CD14-positive monocyte (primary cell): ENCODE measurements around the gene TRAF1. TPM values are rescaled to one million over a fixed set of nuclear protein-coding genes. Genes with fewer than 3 reads are reported as not detected.

Experiments
- DNase-seq, 3 donors: peaks; one replicate each; pipeline ENCODE4 v3.0.0-alpha.2; 2011 to 2022
- H2AFZ ChIP-seq: 2 replicates; pipeline ENCODE4 v1.6.0; 2012; ENCODE audit warnings: mild to moderate bottlenecking, low read depth, low read length, inconsistent platforms; ENCODE audit not compliant: insufficient read depth, poor library complexity, severe bottlenecking
- H3K27ac ChIP-seq, 2 donors: 1 replicate in 1 of 2; 2 replicates in 1 of 2; pipeline ENCODE4 v1.5.1; 2012 to 2013; ENCODE audit warnings: low read length in 2 of 2, control low read depth in 1 of 2, inconsistent platforms in 1 of 2, low read depth in 1 of 2, mild to moderate bottlenecking in 1 of 2
- H3K27me3 ChIP-seq, 2 donors: one replicate each; pipeline versions ENCODE4 v1.6.0 to v1.6.1; 2011 to 2013; ENCODE audit warnings: low read length in 2 of 2; ENCODE audit not compliant: control insufficient read depth in 2 of 2, insufficient read depth in 2 of 2
- H3K36me3 ChIP-seq, 2 donors: replicated peaks in 1 of 2; 1 replicate in 1 of 2; 2 replicates in 1 of 2; pipeline versions ENCODE4 v1.5.1 to v1.6.1; 2012 to 2013; ENCODE audit warnings: low read length in 2 of 2, control low read depth in 1 of 2, inconsistent platforms in 1 of 2, mild to moderate bottlenecking in 1 of 2; ENCODE audit not compliant: insufficient read depth in 2 of 2, control insufficient read depth in 1 of 2
- H3K4me1 ChIP-seq, 2 donors: 1 replicate in 1 of 2; 2 replicates in 1 of 2; pipeline versions ENCODE4 v1.5.1 to v1.6.1; 2012 to 2013; ENCODE audit warnings: low read length in 2 of 2, control low read depth in 1 of 2, inconsistent platforms in 1 of 2, mild to moderate bottlenecking in 1 of 2, moderate library complexity in 1 of 2; ENCODE audit not compliant: insufficient read depth in 2 of 2, control insufficient read depth in 1 of 2
- H3K4me2 ChIP-seq: replicated peaks from 2 replicates; pipeline ENCODE3; 2012; ENCODE audit warnings: low read length, moderate library complexity, mild to moderate bottlenecking; ENCODE audit not compliant: poor library complexity, severe bottlenecking; ENCODE audit errors: extremely low read depth
- H3K4me3 ChIP-seq, 3 experiments: fragments of 200-600 bp in 1 of 3; sonication (generic) in 1 of 3; replicated peaks in 1 of 3; 1 replicate in 2 of 3; 2 replicates in 1 of 3; pipeline ENCODE4 v1.5.1; 2011 to 2013; ENCODE audit warnings: low read length in 3 of 3, mild to moderate bottlenecking in 3 of 3, control low read depth in 2 of 3, low read depth in 2 of 3, inconsistent platforms in 1 of 3, moderate library complexity in 1 of 3
- H3K79me2 ChIP-seq: 2 replicates; pipeline ENCODE4 v1.6.0; 2012; ENCODE audit warnings: mild to moderate bottlenecking, control low read depth, inconsistent platforms, low read length, moderate library complexity; ENCODE audit not compliant: insufficient read depth
- H3K9ac ChIP-seq: 2 replicates; pipeline ENCODE4 v1.6.0; 2017; ENCODE audit warnings: low read length, mild to moderate bottlenecking; ENCODE audit not compliant: insufficient read depth, poor library complexity, severe bottlenecking
- H3K9me3 ChIP-seq, 2 donors: replicated peaks in 1 of 2; 1 replicate in 1 of 2; 2 replicates in 1 of 2; pipeline versions ENCODE4 v1.5.1 to v1.6.1; 2012 to 2013; ENCODE audit warnings: low read length in 2 of 2, control low read depth in 1 of 2; ENCODE audit not compliant: control insufficient read depth in 1 of 2, insufficient read depth in 1 of 2
- H4K20me1 ChIP-seq: 2 replicates; pipeline ENCODE4 v1.6.0; 2012; ENCODE audit warnings: mild to moderate bottlenecking, low read length, control low read depth, moderate library complexity; ENCODE audit not compliant: insufficient read depth
- H3K27ac Mint-ChIP-seq, 7 donors: one replicate each; pipeline ENCODE4 v1.8.0; 2020; ENCODE audit warnings: mild to moderate bottlenecking in 7 of 7, mixed read lengths in 7 of 7, moderate library complexity in 6 of 7, inconsistent platforms in 2 of 7
- H3K27me3 Mint-ChIP-seq, 3 donors: one replicate each; pipeline ENCODE4 v1.8.0; 2021 to 2022; ENCODE audit warnings: low read depth in 3 of 3, mild to moderate bottlenecking in 3 of 3, mixed read lengths in 3 of 3, moderate library complexity in 3 of 3, inconsistent platforms in 1 of 3
- H3K36me3 Mint-ChIP-seq, 2 donors: one replicate each; pipeline ENCODE4 v1.8.0; 2020; ENCODE audit warnings: mixed read lengths in 2 of 2, inconsistent platforms in 1 of 2, mild to moderate bottlenecking in 1 of 2
- H3K4me1 Mint-ChIP-seq: one replicate; pipeline ENCODE4 v1.8.0; 2020; ENCODE audit warnings: mild to moderate bottlenecking, mixed read lengths
- H3K4me3 Mint-ChIP-seq, 2 donors: one replicate each; pipeline ENCODE4 v1.8.0; 2020; ENCODE audit warnings: mild to moderate bottlenecking in 2 of 2, mixed read lengths in 2 of 2, moderate library complexity in 1 of 2
- H3K9me3 Mint-ChIP-seq, 7 donors: one replicate each; pipeline ENCODE4 v1.8.0; 2020 to 2022; ENCODE audit warnings: mixed read lengths in 7 of 7, mild to moderate bottlenecking in 6 of 7, moderate library complexity in 6 of 7, inconsistent platforms in 2 of 7
- WGBS: methylation state at CpG from one replicate; pipeline ENCODE4 v1.1.5; 2013; ENCODE audit warnings: missing lambda C conversion rate; ENCODE audit not compliant: insufficient coverage; 5-methylcytosine and 5-hydroxymethylcytosine counted together
- intact Hi-C, 2 donors: fragments of 100-400 bp; cut with micrococcal nuclease; formaldehyde crosslinking; loops; one replicate each; pipeline versions ENCODE4 v1.15.0 to v1.15.1; 2023
- polyA plus RNA-seq, 3 donors: library from polyadenylated mRNA; depleted of rRNA in 1 of 3; unstranded in 2 of 3; stranded (reverse) in 1 of 3; fragments of 300-500 nt in 2 of 3; fragments of >200 nt in 1 of 3; fragmentation: Illumina TruSeq in 2 of 3; gene quantifications; 1 replicate in 2 of 3; 2 replicates in 1 of 3; pipeline ENCODE4 v1.2.3, GENCODE V29; 2012 to 2021
- TF ChIP-seq, protein P1 (sequence below): fragments of 200-600 bp; IDR thresholded peaks from one replicate; pipeline ENCODE4 v1.8.0; 2022; ENCODE audit warnings: antibody characterized with exemption, mild to moderate bottlenecking

Gene TRAF1
- polyA plus RNA-seq, 3 donors, result 0.15 to 22.8 (median 0.74) TPM

DNA sequence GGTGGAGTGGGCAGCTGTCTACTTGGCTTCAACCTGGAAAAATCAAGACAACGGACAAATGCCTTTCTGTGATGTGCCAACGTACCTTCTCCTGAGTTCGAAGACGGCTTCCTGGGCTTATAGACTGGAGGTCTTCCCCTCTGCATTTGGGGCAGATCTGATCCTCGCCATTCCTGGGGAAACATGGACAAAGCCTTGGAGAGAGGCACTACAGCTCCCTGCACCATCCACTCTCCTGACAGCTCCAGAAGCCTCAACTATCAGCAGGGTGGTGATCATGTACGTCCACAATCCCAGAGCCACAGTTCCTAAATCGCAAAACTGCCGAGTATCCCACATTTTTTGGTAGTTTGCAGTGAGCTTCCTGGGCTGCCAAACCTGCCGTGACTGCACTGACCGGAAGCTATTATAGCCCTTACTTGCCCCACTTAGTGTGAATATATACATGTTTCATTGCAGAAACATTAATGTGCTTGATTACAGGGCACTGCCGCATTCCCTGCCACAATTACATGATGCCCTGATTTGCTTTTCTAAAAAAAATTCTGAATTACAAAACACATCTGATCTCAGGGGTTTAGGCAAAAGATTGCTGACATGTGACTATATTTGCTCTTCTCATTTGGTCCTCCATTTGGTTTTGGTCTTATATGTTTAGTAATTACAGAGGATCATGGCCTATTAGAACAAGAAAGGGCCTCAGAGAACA is 2.8 kb downstream of the TRAF1 start:
- Histone ChIP-seq H3K4me3 (no peak overlapping the region), H3K36me3 (no peaks in the 10 kb centered on the region), H3K9me3 (no peaks in the 10 kb centered on the region), H3K27ac (no peak overlapping the region), H3K79me2 (peaks cover 5% of the 10 kb centered on the region), H3K4me1 (peaks cover 30 to 36% of the 10 kb centered on the region in 2 donors), H3K9ac (no peak overlapping the region), H2AFZ (no peak overlapping the region), H3K27me3 (no peaks in the 10 kb centered on the region), H3K4me2 (no peak overlapping the region), H4K20me1 (no peaks in the 10 kb centered on the region)
- no peak overlapping the region for H3K4me3 Mint-ChIP-seq
- 97% methylated on average over 7 of the region's 11 CpGs for WGBS
- intact Hi-C loops, result no loop called here
- H3K27ac Mint-ChIP-seq, result peak overlapping the region in 2 of 7 donors; percentile 8 to 55
- H3K9me3 Mint-ChIP-seq, result no peaks in the 10 kb centered on the region
- DNase-seq, result no peak
- peaks cover 38% of the 10 kb centered on the region for H3K4me1 Mint-ChIP-seq
- TF ChIP-seq, protein P1, sequence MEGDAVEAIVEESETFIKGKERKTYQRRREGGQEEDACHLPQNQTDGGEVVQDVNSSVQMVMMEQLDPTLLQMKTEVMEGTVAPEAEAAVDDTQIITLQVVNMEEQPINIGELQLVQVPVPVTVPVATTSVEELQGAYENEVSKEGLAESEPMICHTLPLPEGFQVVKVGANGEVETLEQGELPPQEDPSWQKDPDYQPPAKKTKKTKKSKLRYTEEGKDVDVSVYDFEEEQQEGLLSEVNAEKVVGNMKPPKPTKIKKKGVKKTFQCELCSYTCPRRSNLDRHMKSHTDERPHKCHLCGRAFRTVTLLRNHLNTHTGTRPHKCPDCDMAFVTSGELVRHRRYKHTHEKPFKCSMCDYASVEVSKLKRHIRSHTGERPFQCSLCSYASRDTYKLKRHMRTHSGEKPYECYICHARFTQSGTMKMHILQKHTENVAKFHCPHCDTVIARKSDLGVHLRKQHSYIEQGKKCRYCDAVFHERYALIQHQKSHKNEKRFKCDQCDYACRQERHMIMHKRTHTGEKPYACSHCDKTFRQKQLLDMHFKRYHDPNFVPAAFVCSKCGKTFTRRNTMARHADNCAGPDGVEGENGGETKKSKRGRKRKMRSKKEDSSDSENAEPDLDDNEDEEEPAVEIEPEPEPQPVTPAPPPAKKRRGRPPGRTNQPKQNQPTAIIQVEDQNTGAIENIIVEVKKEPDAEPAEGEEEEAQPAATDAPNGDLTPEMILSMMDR, result no peak
- peaks cover 12 to 13% of the 10 kb centered on the region in 2 donors for H3K36me3 Mint-ChIP-seq
- H3K27me3 Mint-ChIP-seq, result peaks cover 0 to 2% (median 0%) of the 10 kb centered on the region in 3 donors

DNA sequence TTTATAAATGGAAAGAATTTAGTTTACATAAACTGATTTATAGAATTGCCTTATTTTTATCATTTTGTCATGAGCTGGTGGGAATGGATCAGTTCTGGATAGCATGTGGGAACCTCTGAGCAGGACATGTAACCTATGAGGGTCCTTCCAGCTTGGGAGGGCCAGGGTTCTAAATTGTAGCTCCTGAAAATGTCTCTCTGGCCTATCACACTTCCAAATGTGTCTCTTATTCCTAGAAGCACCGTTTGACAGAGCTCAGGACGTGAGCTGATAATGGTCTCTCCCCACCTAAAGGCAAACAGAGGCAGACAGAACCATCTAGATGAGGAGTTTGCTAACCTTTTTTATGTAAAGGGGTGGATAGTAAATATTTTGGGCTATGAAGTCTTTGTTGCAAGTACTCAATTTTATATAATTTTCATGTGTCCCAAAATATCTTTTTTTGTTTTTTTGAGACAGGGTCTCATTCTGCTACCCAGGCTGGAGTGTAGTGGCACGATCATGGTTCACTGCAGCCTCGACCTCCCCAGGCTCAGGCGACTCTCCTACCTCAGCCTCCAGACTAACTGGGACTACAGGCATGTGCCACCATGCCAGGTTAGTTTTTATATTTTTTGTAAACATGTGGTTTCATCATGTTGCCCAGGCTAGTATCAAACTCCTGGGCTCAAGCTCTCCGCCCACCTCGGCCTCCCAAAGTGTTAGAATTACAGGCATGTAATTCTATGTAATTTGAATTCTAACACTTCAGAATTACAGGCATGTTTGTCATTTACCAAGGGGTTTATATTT is 4.0 kb downstream of the TRAF1 start:
- H3K4me1 Mint-ChIP-seq, result peaks cover 29% of the 10 kb centered on the region
- Histone ChIP-seq H3K9ac (no peak overlapping the region), H3K4me3 (no peak overlapping the region), H4K20me1 (no peaks in the 10 kb centered on the region), H3K9me3 (no peaks in the 10 kb centered on the region), H3K36me3 (no peaks in the 10 kb centered on the region), H3K4me2 (no peak overlapping the region), H2AFZ (no peak overlapping the region), H3K27ac (no peak overlapping the region), H3K4me1 (peaks cover 20 to 24% of the 10 kb centered on the region in 2 donors), H3K79me2 (no peaks in the 10 kb centered on the region), H3K27me3 (no peaks in the 10 kb centered on the region)
- no CpG with 5 or more reads among the region's 7 CpGs for WGBS
- H3K4me3 Mint-ChIP-seq, result no peak overlapping the region
- TF ChIP-seq, protein P1, result no peak
- no peaks in the 10 kb centered on the region for H3K27me3 Mint-ChIP-seq
- intact Hi-C loops, result no loop called here
- no peak for DNase-seq
- H3K9me3 Mint-ChIP-seq, result peaks cover 0 to 2% (median under 1%) of the 10 kb centered on the region in 7 donors
- H3K36me3 Mint-ChIP-seq, result peaks cover 10 to 13% of the 10 kb centered on the region in 2 donors
- H3K27ac Mint-ChIP-seq, result peak overlapping the region in 1 of 7 donors; percentile 3
